SK-N-SH treated with all-trans-retinoic acid at 6 μM for 48 hours (cell line): ENCODE data around the gene PNPLA3.

Source experiments
- ARNTL ChIP-seq: fragments of 450-650 bp; formaldehyde crosslinking; IDR thresholded peaks from 2 replicates; pipeline ENCODE4 v1.5.0; 2020; ENCODE audit warnings: low read depth, mild to moderate bottlenecking, moderate library complexity, borderline replicate concordance
- ESRRG ChIP-seq: fragments of 250-450 bp; sonication (Bioruptor Pico); IDR thresholded peaks from 2 replicates; pipeline ENCODE4 v1.6.1; 2021; ENCODE audit warnings: mild to moderate bottlenecking
- ISL1 ChIP-seq: fragments of 250-450 bp; sonication (Bioruptor Pico); IDR thresholded peaks from 2 replicates; pipeline ENCODE4 v2.1.2; 2022; ENCODE audit warnings: mild to moderate bottlenecking, moderate library complexity
- RARB ChIP-seq: fragments of 250-450 bp; sonication (Bioruptor Pico); IDR thresholded peaks from 2 replicates; pipeline ENCODE4 v1.8.0; 2021; ENCODE audit warnings: mild to moderate bottlenecking, moderate library complexity
- ZNF565 ChIP-seq: fragments of 450-650 bp; formaldehyde crosslinking; conservative IDR thresholded peaks from 2 replicates; pipeline ENCODE4 v1.5.0; 2020; ENCODE audit warnings: low read depth, mild to moderate bottlenecking, moderate library complexity
- ZNF70 ChIP-seq: fragments of 450-650 bp; formaldehyde crosslinking; IDR thresholded peaks from 2 replicates; pipeline ENCODE4 v1.5.0; 2020; ENCODE audit warnings: mild to moderate bottlenecking, moderate library complexity
- ZNF8 ChIP-seq: fragments of 450-650 bp; formaldehyde crosslinking; IDR thresholded peaks from 2 replicates; pipeline ENCODE4 v1.5.0; 2020; ENCODE audit warnings: mild to moderate bottlenecking, moderate library complexity
- TF ChIP-seq, protein P1 (sequence below): fragments of 250-450 bp; sonication (Bioruptor Pico); IDR thresholded peaks from 2 replicates; pipeline ENCODE4 v1.8.0; 2020; ENCODE audit warnings: mild to moderate bottlenecking, moderate library complexity, borderline replicate concordance
- TF ChIP-seq, protein P2 (sequence below): fragments of 250-450 bp; sonication (Bioruptor Pico); IDR thresholded peaks from 2 replicates; pipeline ENCODE4 v1.5.0; 2020; ENCODE audit warnings: mild to moderate bottlenecking, moderate library complexity
- TF ChIP-seq, protein P3 (sequence below): fragments of 250-450 bp; sonication (Bioruptor Pico); IDR thresholded peaks from 2 replicates; pipeline ENCODE4 v1.5.1; 2020; ENCODE audit warnings: low read depth, mild to moderate bottlenecking, moderate library complexity

DNA sequence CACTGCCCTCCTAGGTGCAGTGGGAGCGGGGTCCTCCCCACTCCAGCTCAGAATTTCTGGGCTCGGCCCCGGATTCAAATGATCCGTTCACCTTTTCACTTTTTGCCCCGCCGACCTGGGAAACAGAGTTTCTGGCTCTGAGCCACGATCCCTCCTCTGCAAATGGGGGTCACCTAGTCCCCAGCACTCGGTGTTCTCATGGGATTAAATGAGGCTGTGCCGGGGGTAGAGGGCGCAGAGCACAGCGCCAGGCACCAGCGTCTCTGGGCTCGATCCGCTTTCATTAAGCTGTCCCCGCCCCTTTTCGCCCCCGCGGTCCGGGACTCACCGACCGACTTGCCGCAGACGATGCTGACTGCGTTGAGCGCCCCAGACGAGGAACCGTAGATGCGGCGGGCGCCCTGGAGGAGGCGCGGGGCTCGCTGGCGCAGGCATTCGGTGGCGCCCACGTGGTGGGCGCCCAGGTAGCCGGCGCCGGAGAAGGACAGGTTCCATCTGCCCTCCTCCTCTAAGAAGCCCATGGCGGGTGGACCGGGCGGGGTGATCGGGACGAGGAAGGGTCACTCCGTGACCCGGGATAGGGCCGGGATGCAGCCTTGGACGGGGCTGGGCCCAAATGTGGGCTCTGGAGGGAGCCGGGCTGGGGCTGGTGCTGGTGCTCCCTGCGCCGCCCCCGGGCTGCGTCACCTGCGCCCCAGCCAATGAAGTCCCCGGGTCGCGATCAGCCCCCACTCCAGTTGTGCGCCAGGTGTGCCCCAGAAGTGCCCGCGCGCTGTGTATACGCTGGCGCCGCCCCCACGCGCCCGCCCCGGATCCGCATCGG lies 32.0 kb upstream of the PNPLA3 start, which contains the start of gene PNPLA5:
- TF ChIP-seq ARNTL (CRISPR knock-in tag): no peak
- no peak for TF ChIP-seq RARB (CRISPR knock-in tag)
- no peak for TF ChIP-seq ESRRG (CRISPR knock-in tag)
- TF ChIP-seq ISL1 (CRISPR knock-in tag): no peak
- no peak for TF ChIP-seq ZNF70 (CRISPR knock-in tag)
- TF ChIP-seq, protein P1, sequence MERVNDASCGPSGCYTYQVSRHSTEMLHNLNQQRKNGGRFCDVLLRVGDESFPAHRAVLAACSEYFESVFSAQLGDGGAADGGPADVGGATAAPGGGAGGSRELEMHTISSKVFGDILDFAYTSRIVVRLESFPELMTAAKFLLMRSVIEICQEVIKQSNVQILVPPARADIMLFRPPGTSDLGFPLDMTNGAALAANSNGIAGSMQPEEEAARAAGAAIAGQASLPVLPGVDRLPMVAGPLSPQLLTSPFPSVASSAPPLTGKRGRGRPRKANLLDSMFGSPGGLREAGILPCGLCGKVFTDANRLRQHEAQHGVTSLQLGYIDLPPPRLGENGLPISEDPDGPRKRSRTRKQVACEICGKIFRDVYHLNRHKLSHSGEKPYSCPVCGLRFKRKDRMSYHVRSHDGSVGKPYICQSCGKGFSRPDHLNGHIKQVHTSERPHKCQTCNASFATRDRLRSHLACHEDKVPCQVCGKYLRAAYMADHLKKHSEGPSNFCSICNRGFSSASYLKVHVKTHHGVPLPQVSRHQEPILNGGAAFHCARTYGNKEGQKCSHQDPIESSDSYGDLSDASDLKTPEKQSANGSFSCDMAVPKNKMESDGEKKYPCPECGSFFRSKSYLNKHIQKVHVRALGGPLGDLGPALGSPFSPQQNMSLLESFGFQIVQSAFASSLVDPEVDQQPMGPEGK: no peak
- TF ChIP-seq, protein P2, sequence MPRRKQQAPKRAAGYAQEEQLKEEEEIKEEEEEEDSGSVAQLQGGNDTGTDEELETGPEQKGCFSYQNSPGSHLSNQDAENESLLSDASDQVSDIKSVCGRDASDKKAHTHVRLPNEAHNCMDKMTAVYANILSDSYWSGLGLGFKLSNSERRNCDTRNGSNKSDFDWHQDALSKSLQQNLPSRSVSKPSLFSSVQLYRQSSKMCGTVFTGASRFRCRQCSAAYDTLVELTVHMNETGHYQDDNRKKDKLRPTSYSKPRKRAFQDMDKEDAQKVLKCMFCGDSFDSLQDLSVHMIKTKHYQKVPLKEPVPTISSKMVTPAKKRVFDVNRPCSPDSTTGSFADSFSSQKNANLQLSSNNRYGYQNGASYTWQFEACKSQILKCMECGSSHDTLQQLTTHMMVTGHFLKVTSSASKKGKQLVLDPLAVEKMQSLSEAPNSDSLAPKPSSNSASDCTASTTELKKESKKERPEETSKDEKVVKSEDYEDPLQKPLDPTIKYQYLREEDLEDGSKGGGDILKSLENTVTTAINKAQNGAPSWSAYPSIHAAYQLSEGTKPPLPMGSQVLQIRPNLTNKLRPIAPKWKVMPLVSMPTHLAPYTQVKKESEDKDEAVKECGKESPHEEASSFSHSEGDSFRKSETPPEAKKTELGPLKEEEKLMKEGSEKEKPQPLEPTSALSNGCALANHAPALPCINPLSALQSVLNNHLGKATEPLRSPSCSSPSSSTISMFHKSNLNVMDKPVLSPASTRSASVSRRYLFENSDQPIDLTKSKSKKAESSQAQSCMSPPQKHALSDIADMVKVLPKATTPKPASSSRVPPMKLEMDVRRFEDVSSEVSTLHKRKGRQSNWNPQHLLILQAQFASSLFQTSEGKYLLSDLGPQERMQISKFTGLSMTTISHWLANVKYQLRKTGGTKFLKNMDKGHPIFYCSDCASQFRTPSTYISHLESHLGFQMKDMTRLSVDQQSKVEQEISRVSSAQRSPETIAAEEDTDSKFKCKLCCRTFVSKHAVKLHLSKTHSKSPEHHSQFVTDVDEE: no peak
- TF ChIP-seq, protein P3, sequence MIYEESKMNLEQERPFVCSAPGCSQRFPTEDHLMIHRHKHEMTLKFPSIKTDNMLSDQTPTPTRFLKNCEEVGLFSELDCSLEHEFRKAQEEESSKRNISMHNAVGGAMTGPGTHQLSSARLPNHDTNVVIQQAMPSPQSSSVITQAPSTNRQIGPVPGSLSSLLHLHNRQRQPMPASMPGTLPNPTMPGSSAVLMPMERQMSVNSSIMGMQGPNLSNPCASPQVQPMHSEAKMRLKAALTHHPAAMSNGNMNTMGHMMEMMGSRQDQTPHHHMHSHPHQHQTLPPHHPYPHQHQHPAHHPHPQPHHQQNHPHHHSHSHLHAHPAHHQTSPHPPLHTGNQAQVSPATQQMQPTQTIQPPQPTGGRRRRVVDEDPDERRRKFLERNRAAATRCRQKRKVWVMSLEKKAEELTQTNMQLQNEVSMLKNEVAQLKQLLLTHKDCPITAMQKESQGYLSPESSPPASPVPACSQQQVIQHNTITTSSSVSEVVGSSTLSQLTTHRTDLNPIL: no peak
- no peak for TF ChIP-seq ZNF565
- no peak for TF ChIP-seq ZNF8 (CRISPR knock-in tag)
